ENCODE data around the gene MTRR. TPM values are rescaled to one million over a fixed set of nuclear protein-coding genes. Genes with fewer than 3 reads are reported as not detected.
A peak's percentile ranks its signal among the peaks of the same experiment; 100 is the strongest.

MTRR gene
- total RNA-seq (10 to 100 TPM; 23.5 to 42.2 (median 29.0) TPM), polyA plus RNA-seq (10 to 100 TPM in 1 of 2 donors, 1 to 10 TPM in 1; 9.5 to 23.9 TPM)
- long read RNA-seq, donor 1, partial matches to known transcripts = 5 of 11 reads
- long read RNA-seq, donor 1, other reads (novel, unspliced or antisense) = 3 of 11 reads
- long read RNA-seq, donor 2, transcript MTRR-202 (15 exons, 3,215 nt) = major isoform, 30 of 76 reads
- long read RNA-seq, donor 2, partial matches to known transcripts = 23 of 76 reads
- long read RNA-seq, donor 2, other reads (novel, unspliced or antisense) = 20 of 76 reads
- long read RNA-seq, donor 3, transcript MTRR-202 (15 exons, 3,215 nt) = major isoform, 5 of 16 reads
- long read RNA-seq, donor 3, partial matches to known transcripts = 9 of 16 reads
- long read RNA-seq, donor 3, other reads (novel, unspliced or antisense) = 2 of 16 reads

DNA sequence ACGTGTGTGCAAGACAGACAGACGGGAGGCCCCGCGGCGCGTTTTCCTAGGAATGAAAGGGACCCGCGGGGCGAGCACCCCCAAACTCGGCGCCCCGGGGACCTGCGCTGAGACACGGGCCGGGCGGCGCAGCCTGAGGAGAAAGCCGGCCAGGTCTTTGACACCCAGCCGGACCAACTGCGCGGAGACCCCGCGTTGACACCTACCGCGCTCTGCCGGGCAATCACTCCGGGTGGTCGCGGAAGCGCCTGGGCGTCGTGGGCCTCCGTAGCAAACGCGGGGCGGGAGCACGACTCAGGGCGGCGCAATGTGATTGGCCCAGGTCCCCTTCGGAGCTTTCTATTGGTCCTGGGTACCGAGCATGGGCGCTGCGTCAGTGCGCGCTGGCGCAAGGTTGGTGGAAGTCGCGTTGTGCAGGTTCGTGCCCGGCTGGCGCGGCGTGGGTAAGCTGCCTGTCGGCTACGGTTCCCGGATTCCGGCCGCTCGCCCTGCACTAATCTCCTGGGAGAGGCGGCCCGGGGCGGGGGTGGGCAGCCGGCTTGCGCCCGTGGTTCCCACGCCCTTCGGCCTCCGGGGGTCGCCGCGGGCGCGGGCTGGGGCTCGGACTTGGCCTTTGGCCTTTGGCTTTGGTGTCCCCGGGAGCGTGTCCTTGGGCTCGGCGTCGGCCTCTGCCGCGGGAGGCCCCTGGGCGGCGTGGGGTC is at the start of gene MTRR, which contains the start of gene FASTKD3:
TSS of gene MTRR (plus strand) at position 376 of the 701 bp plus-strand sequence. CDS start 1,647 bp downstream, outside the sequence.
TSS of gene FASTKD3 (minus strand) at position 259 of the 701 bp plus-strand sequence. CDS start 948 bp downstream, outside the sequence.
- intact Hi-C loops (cut with DNase I) = no loop called here
- WGBS, 4 donors = 0 to 1% (median 0%) methylated on average over 23 to 83 of the region's 83 CpGs
- peak in 1 of 2 donors; percentile 79 for TF ChIP-seq POLR2A (IDR thresholded peaks at IDR 0.05)
- TF ChIP-seq, protein P1, sequence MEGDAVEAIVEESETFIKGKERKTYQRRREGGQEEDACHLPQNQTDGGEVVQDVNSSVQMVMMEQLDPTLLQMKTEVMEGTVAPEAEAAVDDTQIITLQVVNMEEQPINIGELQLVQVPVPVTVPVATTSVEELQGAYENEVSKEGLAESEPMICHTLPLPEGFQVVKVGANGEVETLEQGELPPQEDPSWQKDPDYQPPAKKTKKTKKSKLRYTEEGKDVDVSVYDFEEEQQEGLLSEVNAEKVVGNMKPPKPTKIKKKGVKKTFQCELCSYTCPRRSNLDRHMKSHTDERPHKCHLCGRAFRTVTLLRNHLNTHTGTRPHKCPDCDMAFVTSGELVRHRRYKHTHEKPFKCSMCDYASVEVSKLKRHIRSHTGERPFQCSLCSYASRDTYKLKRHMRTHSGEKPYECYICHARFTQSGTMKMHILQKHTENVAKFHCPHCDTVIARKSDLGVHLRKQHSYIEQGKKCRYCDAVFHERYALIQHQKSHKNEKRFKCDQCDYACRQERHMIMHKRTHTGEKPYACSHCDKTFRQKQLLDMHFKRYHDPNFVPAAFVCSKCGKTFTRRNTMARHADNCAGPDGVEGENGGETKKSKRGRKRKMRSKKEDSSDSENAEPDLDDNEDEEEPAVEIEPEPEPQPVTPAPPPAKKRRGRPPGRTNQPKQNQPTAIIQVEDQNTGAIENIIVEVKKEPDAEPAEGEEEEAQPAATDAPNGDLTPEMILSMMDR (IDR thresholded peaks at IDR 0.05) = no peak

DNA sequence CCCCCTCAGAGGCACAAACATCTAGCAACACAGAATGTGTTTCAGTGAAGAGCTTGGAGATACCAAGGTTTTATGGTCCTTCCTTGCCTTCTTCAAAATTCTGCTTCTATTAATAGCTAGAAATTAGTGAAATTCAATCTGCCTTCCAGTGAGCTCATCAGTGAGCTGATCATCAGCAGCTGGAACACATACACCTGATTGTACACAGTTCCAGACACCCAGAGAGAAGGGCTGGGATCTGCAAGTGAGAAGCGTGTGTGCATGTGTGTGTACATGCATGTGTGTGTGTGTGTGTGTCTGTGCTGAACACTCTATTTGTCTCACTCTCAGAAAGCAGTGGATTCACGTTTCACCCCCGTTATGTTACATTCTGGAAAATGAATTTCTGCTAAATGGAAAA is 46.5 kb upstream of the MTRR start:
- intact Hi-C loops (cut with DNase I) = loop anchor here in 1 of 10 donors (10.0 kb wide), 1 partner anchor 1058 kb away; no protein-coding TSS in a partner anchor
- H3K9me3 ChIP-seq = no peaks in the 10 kb centered on the region
- no peaks in the 10 kb centered on the region for H3K36me3 ChIP-seq
- no peak for TF ChIP-seq POLR2A (IDR thresholded peaks at IDR 0.05)
- TF ChIP-seq, protein P1 (IDR thresholded peaks at IDR 0.05) = no peak
- 46 to 66% (median 53%) methylated on average over 3 of the region's 3 CpGs for WGBS, 4 donors
- no peak overlapping the region for H3K4me3 ChIP-seq
- no peaks in the 10 kb centered on the region for H3K4me1 ChIP-seq
- H3K27ac ChIP-seq = no peak overlapping the region
- H3K27me3 ChIP-seq = peaks cover 0 to 32% (median 2%) of the 10 kb centered on the region in 9 donors
- ATAC-seq (no peak), DNase-seq (no peak)

More for the DNA sequence above, at the start of gene MTRR, which contains the start of gene FASTKD3:
- Histone ChIP-seq H3K4me1 (peaks cover 0 to 46% (median 27%) of the 10 kb centered on the region in 12 donors), H3K27me3 (no peaks in the 10 kb centered on the region), H3K4me3 (peak within 1 kb of the TSS; percentile 67 to 98 (median 96)), H3K9me3 (no peaks in the 10 kb centered on the region), H3K36me3 (peaks cover 0 to 36% (median 24%) of the 10 kb centered on the region in 9 donors), H3K27ac (peak within 1 kb of the TSS in 11 of 12 donors; percentile 74 to 90 (median 85))
- DNase-seq (peak; percentile 93 to 96 (median 95)), ATAC-seq (peak; percentile 100)

DNA sequence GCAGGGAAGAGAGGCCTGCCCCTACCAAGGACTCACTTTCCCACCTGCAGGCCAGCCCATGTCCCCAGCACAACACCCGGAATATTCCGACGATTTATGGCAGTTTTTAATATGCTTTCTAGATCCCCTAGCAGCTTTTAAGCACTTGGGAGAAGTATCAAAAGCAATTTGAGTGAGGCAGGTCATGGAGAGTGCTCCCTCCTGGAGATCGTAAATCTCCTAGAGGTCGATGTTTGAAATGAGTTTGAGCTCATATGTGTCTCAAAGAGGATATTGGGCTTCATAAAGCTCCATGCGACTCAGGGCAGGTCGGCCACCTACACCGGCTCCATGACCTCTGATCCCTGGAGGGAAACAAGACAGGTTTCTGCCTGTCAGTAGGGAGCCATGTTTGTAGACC is 45.4 kb upstream of the MTRR start:
- ATAC-seq (no peak), DNase-seq (no peak)
- no peaks in the 10 kb centered on the region for H3K9me3 ChIP-seq
- intact Hi-C loops (cut with DNase I) = loop anchor here in 1 of 10 donors (10.0 kb wide), 1 partner anchor 1059 kb away; no protein-coding TSS in a partner anchor
- H3K27me3 ChIP-seq = peaks cover 0 to 32% (median 2%) of the 10 kb centered on the region in 9 donors
- H3K4me3 ChIP-seq = no peak overlapping the region
- H3K36me3 ChIP-seq = no peaks in the 10 kb centered on the region
- H3K27ac ChIP-seq = no peak overlapping the region
- H3K4me1 ChIP-seq = peaks cover 0 to 3% (median 0%) of the 10 kb centered on the region in 12 donors
- 76 to 87% (median 82%) methylated on average over 8 of the region's 8 CpGs for WGBS, 4 donors
- TF ChIP-seq, protein P1 (IDR thresholded peaks at IDR 0.05) = no peak
- TF ChIP-seq POLR2A (IDR thresholded peaks at IDR 0.05) = no peak
